Smooth muscle cell (in vitro differentiated cells): ENCODE data around the gene SHISA9. TPM values are rescaled to one million over a fixed set of nuclear protein-coding genes. Genes with fewer than 3 reads are reported as not detected.

Experiments
- DNase-seq: peaks from one replicate; lab custom pipeline; 2025; ENCODE audit not compliant: unreplicated experiment; lab: John Stamatoyannopoulos, UW
- H2AFZ ChIP-seq: fragments of 200-600 bp; sonication (generic); 2 replicates; pipeline ENCODE4 v1.6.0; 2016; ENCODE audit warnings: antibody characterized with exemption, low read depth, mild to moderate bottlenecking
- H3F3A ChIP-seq: fragments of 200-600 bp; sonication (generic); 2 replicates; pipeline ENCODE4 v1.6.0; 2017; ENCODE audit warnings: antibody characterized with exemption, low read depth
- H3K27ac ChIP-seq: fragments of 200-600 bp; sonication (generic); 2 replicates; pipeline ENCODE4 v1.5.1; 2016; ENCODE audit warnings: low read depth, mild to moderate bottlenecking
- H3K27me3 ChIP-seq: fragments of 200-600 bp; sonication (generic); 2 replicates; pipeline ENCODE4 v1.6.1; 2016; ENCODE audit warnings: low read depth, mild to moderate bottlenecking
- H3K36me3 ChIP-seq: fragments of 200-600 bp; sonication (generic); 2 replicates; pipeline ENCODE4 v1.5.1; 2016; ENCODE audit warnings: low read depth
- H3K4me1 ChIP-seq: fragments of 200-600 bp; sonication (generic); 2 replicates; pipeline ENCODE4 v1.5.1; 2016; ENCODE audit warnings: low read depth
- H3K4me2 ChIP-seq: fragments of 200-600 bp; sonication (generic); 2 replicates; pipeline ENCODE4 v1.6.0; 2016; ENCODE audit warnings: mild to moderate bottlenecking
- H3K4me3 ChIP-seq: fragments of 200-600 bp; sonication (generic); 2 replicates; pipeline ENCODE4 v1.5.1; 2016; ENCODE audit warnings: mild to moderate bottlenecking
- H3K79me2 ChIP-seq: fragments of 200-600 bp; sonication (generic); 2 replicates; pipeline ENCODE4 v1.6.0; 2016; ENCODE audit warnings: low read depth, mild to moderate bottlenecking
- H3K9ac ChIP-seq: fragments of 200-600 bp; sonication (generic); 2 replicates; pipeline ENCODE4 v1.6.0; 2016; ENCODE audit warnings: low read depth
- H3K9me3 ChIP-seq: fragments of 200-600 bp; sonication (generic); replicated peaks from 2 replicates; pipeline ENCODE4 v1.5.1; 2016; ENCODE audit warnings: low read depth
- H4K20me1 ChIP-seq: fragments of 200-600 bp; sonication (generic); 2 replicates; pipeline ENCODE4 v1.6.0; 2016; ENCODE audit warnings: low read depth
- CTCF ChIP-seq: fragments of 200-600 bp; sonication (generic); IDR thresholded peaks from 2 replicates; pipeline ENCODE4 v1.5.1; 2017; ENCODE audit warnings: borderline replicate concordance, mild to moderate bottlenecking, antibody characterized with exemption; ENCODE audit not compliant: insufficient read depth, poor library complexity, severe bottlenecking
- WGBS: methylation state at CpG from one replicate; pipeline ENCODE4 v1.1.7; 2016; ENCODE audit warnings: low lambda C conversion rate; 5-methylcytosine and 5-hydroxymethylcytosine counted together
- polyA plus RNA-seq: library from polyadenylated mRNA; unstranded; fragments of >200 nt; fragmentation: Nextera tagmentation; extraction: Ambion mirVana; gene quantifications from 2 replicates; pipeline ENCODE4 v1.2.1, GENCODE V29; 2016
- total RNA-seq: library from RNA; depleted of rRNA; stranded (reverse); fragments of >200 nt; gene quantifications from 2 replicates; pipeline ENCODE4 v1.2.3, GENCODE V29; 2014

Gene SHISA9
- total and polyA plus RNA-seq, 2 experiments from 2014 or later, result 0.09 TPM; not detected in 1

DNA sequence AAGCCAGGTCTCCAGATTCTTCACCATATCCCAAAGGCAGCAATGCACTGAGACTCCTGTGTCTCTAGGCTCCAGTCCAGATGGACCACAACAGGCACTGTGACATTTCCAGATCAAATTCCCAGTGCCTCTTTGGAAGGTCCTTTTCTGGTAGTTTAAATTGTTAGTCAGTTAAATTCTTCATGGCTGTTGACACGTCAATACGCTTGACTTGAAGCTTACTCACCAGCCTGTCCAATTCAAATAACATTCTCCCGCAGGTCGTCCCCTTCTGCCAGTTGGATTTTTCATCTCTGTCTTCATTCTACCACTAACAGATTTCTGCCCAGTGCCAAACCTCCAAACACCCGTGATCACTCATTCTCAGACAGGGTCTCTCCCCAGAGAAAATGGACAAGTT, 86.7 kb downstream of the SHISA9 start:
- Histone ChIP-seq H3F3A (no peaks in the 10 kb centered on the region), H3K36me3 (no peaks in the 10 kb centered on the region), H3K27me3 (no peaks in the 10 kb centered on the region), H3K79me2 (no peaks in the 10 kb centered on the region), H4K20me1 (no peaks in the 10 kb centered on the region), H3K27ac (no peak overlapping the region), H3K4me2 (no peak overlapping the region), H2AFZ (no peak overlapping the region), H3K4me3 (no peak overlapping the region), H3K4me1 (no peaks in the 10 kb centered on the region), H3K9me3 (no peaks in the 10 kb centered on the region), H3K9ac (no peak overlapping the region)
- DNase-seq, result no peak
- WGBS, result 87% methylated on average over 5 of the region's 5 CpGs
- TF ChIP-seq CTCF, result no peak

GRCh38 chr16:12992066-12992465, 90.7 kb downstream of the SHISA9 start:
- H3K4me2 ChIP-seq, result no peak overlapping the region
- no peak for DNase-seq
- no peak overlapping the region for H3K27ac ChIP-seq
- H3K79me2 ChIP-seq, result no peaks in the 10 kb centered on the region
- no peak for TF ChIP-seq CTCF
- H4K20me1 ChIP-seq, result no peaks in the 10 kb centered on the region
- no peaks in the 10 kb centered on the region for H3F3A ChIP-seq
- no peak overlapping the region for H3K9ac ChIP-seq
- 75% methylated on average over 5 of the region's 5 CpGs for WGBS
- no peaks in the 10 kb centered on the region for H3K4me1 ChIP-seq
- H3K27me3 ChIP-seq, result no peaks in the 10 kb centered on the region
- no peaks in the 10 kb centered on the region for H3K9me3 ChIP-seq
- H3K36me3 ChIP-seq, result no peaks in the 10 kb centered on the region
- no peak overlapping the region for H2AFZ ChIP-seq
- no peak overlapping the region for H3K4me3 ChIP-seq

DNA sequence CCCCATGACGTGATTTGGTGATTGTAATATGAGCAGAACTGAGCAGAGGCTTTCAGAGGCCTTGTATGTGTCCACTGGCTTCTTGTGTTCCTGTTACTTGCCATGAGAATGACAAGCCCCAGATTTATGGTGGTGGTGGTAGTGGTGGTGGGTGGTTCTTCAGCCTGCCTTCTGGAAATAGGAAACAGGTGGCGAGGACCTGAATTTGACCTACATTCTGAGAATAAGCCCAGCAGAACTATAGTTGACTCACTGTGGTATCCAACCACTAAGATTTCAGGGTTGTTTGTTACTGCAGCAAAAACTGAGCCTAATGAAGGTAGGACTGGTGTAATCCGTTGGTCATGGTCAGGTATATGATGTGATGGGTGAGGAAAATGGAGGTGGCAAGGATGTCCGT, 93.0 kb downstream of the SHISA9 start:
- no peak for DNase-seq
- Histone ChIP-seq H3K9me3 (no peaks in the 10 kb centered on the region), H3K36me3 (no peaks in the 10 kb centered on the region), H3K9ac (no peak overlapping the region), H3K4me1 (no peaks in the 10 kb centered on the region), H3F3A (no peaks in the 10 kb centered on the region), H4K20me1 (no peaks in the 10 kb centered on the region), H3K27me3 (peaks cover 2% of the 10 kb centered on the region), H2AFZ (no peak overlapping the region), H3K4me2 (no peak overlapping the region), H3K4me3 (no peak overlapping the region), H3K27ac (no peak overlapping the region), H3K79me2 (no peaks in the 10 kb centered on the region)
- TF ChIP-seq CTCF, result no peak
- WGBS, result 91% methylated on average over 4 of the region's 4 CpGs

- H3K79me2 ChIP-seq, result no peaks in the 10 kb centered on the region
- WGBS, result 86% methylated on average over 7 of the region's 7 CpGs
These were observed 94.4 kb downstream of the SHISA9 start for GRCh38 chr16:12995721-12996372.

More at GRCh38 chr16:12995721-12996372, 94.4 kb downstream of the SHISA9 start:
- H3K9ac ChIP-seq, result no peak overlapping the region
- no peak overlapping the region for H2AFZ ChIP-seq
- H3K4me3 ChIP-seq, result no peak overlapping the region
- no peaks in the 10 kb centered on the region for H3K36me3 ChIP-seq
- H3K27ac ChIP-seq, result no peak overlapping the region
- DNase-seq, result no peak
- no peaks in the 10 kb centered on the region for H3K9me3 ChIP-seq
- no peaks in the 10 kb centered on the region for H3F3A ChIP-seq
- no peak overlapping the region for H3K4me2 ChIP-seq
- TF ChIP-seq CTCF, result no peak
- no peaks in the 10 kb centered on the region for H3K4me1 ChIP-seq
- peaks cover 2% of the 10 kb centered on the region for H3K27me3 ChIP-seq
- no peaks in the 10 kb centered on the region for H4K20me1 ChIP-seq
